PC-3 (cell line): Measurements from ENCODE around the gene SLC4A7.

Experiments
- CTCF ChIP-seq: fragments of 300-600 bp; sonication (generic); conservative IDR thresholded peaks from 2 replicates; pipeline ENCODE4 v1.5.1; 2017; ENCODE audit warnings: antibody characterized with exemption, low read depth, mild to moderate bottlenecking, low read length
- EZH2 ChIP-seq: fragments of 300-600 bp; sonication (generic); IDR thresholded peaks from one replicate; pipeline ENCODE4 v1.6.1; 2017; ENCODE audit warnings: antibody characterized with exemption, mild to moderate bottlenecking, low read length; ENCODE audit not compliant: unreplicated experiment
- EZH2phosphoT487 ChIP-seq: fragments of 300-600 bp; sonication (generic); IDR thresholded peaks from 2 replicates; pipeline ENCODE4 v1.6.1; 2018; ENCODE audit warnings: mild to moderate bottlenecking, antibody characterized with exemption, low read length, borderline replicate concordance

GRCh38 chr3:27503526-27503925, 19.3 kb upstream of the SLC4A7 start:
- TF ChIP-seq CTCF (no peak), EZH2 (no peak), EZH2phosphoT487 (no peak)
